ENCODE measurements around the gene SDK2.
"Not testable (repeated sequence)": the region's sequence is repeated elsewhere in the genome, so short reads cannot be mapped to it uniquely, and the experiment has no call there.

SDK2 gene

GRCh38 chr17:73482251-73482716, 162.0 kb downstream of the SDK2 start:
- DNase-seq (ENCODE audit: low spot score), result no peak

DNA sequence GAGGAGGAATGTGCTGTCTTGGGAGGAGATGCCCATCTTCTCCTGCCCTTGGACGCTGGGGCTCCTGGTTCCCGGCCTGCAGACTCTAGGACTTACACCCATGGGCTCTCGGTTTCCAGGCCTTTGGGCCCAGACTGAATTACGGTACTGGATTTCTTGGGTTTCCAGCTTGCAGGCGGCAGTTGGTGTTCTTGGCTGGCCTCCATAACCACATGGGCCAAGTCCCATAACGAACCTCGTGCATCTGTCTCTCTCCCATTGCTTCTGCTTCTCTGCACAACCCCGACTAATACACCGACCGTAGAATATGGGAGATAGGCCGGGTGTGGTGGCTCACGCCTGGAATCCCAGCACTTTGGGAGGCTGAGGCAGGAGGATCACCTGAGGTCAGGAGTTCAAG, 162.6 kb downstream of the SDK2 start:
- DNase-seq (ENCODE audit: low spot score), result no peak

GRCh38 chr17:73480740-73481139, 163.5 kb downstream of the SDK2 start:
- no peak for DNase-seq (ENCODE audit: low spot score)

DNA sequence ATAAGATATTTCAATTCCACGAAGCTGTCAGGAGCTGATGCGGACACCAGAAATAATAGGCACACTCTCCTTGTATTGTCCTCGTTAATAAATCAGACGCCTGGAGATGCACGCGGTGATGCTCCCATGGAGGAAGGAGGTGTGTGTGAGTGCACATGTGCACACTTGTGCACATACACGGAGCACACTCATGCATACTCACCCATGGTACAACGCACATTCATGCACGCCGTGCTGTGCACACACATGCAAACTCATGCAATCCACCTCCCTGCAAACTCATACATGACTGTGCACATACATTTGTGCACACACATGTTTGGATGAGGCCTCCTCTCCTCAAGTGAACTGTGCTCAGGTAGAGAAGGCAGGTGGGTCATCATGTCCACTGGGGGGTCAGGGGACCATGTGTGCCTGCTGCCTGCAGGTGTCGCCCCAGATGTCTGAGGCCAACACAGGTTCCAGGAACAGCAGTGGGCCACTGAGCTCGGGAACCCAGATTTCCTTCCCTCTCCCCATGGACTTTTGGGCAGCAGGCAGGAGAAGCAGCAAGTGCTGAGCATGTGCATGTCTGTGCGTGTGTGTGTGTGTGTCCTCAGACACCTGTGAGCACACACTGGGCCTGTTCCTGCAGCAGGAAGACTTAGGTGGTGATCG, 165.3 kb downstream of the SDK2 start:
- no peak for DNase-seq (ENCODE audit: low spot score)

GRCh38 chr17:73478334-73478733, 165.9 kb downstream of the SDK2 start:
- no peak for DNase-seq (ENCODE audit: low spot score)

DNA sequence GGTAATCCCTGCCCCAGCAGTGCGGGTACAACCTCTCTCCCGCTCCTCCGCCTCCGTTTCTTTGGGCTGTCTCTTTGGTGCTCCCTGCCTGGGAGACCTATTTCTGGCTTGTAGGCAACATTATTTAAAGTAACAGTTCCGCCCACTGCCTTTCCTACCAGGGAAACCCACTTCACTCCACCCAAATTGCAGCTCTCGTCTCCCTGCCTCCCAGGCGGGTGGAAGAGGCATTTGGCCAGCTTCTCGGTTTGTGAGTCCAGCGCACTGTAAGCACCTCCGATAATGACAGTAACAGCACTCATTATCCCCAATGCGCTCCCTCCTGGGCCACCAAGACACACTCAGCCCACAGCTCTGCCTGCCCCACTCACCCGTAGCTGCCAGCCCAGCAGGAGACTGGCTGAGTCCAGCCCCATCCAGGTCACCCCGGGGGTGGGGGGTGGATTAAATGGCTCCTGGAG, 167.3 kb downstream of the SDK2 start:
- DNase-seq (ENCODE audit: low spot score), result no peak

DNA sequence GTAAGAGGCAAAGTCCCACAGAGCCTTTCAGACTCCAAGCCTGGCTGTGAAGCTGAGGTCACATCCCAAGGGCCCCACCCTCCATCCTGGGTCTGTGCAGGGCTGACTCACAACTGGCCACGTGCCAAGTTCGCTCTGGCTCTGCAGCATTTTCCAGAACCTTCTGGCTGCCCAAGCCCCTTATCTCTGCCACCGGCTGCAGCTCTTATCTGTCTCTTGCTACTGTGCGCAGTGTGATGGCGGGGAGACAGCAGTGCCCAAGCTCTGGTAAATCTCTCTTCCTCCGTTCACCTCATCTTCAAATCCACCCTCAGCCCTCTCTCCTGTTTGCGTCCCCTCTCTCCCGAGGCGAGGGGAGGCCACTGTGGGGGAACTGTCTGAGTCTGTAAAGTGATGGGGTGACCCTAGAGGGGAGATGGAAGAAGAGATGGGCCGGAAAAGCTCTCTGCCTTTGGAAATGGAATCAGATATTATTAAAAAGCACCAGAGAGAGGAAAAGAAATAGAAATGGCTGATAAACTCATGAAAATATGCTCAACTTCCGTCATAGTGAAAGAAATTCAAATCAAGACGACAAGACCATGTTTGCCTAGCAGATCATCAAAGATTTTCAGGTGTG, 169.8 kb downstream of the SDK2 start:
- DNase-seq (ENCODE audit: low spot score), result no peak

DNA sequence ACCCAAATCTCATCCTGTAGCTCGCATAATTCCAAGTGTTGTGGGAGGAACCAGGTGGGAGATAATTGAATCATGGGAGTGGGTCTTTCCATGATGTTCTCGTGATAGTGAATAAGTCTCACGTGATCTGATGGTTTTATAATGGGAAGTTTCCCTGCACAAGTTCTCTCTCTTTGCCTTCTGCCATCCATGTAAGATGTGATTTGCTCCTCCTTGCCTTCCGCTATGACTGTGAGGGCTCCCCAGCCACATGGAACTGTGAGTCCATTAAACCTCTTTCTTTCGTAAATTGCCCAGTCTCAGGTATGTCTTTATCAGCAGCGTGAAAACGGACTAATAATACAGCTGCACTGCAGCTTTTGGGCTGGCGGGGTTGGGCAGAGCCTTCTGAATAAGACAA, 171.5 kb downstream of the SDK2 start:
- not testable (repeated sequence) for DNase-seq (ENCODE audit: low spot score)

DNA sequence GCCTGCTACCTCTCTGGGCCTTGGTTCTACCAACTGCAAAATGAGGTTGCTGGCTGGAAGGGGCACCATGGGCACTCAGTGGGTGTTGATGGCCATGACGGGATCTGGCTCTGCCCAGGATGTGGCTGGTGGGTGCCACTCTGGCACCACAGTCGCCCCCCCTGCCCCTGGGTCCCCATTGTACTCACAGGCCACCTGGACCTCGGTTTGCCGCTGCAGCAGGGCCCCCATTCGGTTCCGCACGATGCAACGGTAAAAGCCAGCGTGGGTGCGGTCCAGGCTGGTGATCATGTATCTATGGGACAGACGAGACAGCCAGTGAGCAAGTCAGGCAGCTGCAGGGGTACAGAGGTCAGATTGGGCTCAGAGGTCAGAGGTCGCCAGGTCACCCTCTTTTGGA, 172.3 kb downstream of the SDK2 start:
- DNase-seq (ENCODE audit: low spot score), result no peak

GRCh38 chr17:73470316-73470826, 173.9 kb downstream of the SDK2 start:
- DNase-seq (ENCODE audit: low spot score), result no peak

- no peak for DNase-seq (ENCODE audit: low spot score)
Observed at GRCh38 chr17:73469311-73469710, 174.9 kb downstream of the SDK2 start.

GRCh38 chr17:73468221-73468620, 176.0 kb downstream of the SDK2 start:
- no peak for DNase-seq (ENCODE audit: low spot score)

DNA sequence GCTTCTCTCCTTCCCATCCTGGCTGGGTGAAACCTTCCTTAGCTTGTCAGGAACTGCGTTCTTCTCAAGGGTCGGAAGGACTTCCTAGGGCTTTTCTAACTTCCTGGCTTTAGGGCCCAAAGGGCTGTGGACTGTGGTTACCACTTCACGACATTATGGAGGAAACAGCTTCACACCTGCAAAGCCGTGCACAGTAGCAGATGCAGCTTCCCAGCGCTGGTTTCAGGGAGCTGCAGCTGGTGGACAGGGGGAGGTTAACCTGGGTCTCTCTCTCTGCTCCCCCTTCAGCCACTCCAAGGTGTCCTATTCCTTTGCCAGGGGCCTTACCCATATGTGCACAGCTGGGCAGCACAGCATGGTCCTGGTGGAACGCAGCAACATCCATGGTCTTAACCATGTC, 176.6 kb downstream of the SDK2 start:
- DNase-seq (ENCODE audit: low spot score), result no peak

DNA sequence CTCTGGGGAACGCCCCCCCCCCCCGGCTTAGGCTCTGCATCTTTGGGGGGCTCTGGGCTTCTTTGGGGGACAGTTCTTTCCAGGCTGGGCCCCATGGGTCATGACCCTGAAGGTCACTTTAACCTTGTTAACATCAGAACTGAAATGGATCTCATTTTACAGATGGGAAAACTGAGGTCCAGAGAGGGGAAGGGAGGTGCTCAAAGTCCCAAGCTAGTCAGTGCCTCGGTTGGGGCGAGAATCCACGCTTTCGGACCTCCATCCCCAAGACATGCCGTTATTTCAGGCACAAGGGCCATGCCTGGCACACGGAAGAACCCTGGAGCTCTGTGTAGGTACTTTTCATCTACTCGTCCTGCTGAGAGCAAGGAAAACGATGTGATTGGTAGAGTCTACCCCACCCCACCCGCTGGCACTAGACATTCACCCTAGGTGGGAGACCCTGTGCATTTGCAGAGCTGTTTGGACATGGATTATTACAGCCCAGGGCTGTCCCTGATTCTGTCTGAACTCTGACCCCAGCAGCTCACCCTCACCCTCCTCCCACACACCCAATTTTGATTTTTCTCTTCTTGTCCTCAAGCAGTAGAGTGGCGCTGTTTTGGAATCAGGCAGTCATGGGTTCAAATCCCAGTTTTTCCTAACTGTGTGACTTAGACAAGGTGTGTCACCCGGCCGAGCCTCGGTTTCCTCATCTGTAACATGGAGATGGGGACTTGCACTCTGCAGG, 177.4 kb downstream of the SDK2 start:
- DNase-seq (ENCODE audit: low spot score), result no peak

- no peak for DNase-seq (ENCODE audit: low spot score)
Observed at GRCh38 chr17:73465953-73466230, 178.4 kb downstream of the SDK2 start.

DNA sequence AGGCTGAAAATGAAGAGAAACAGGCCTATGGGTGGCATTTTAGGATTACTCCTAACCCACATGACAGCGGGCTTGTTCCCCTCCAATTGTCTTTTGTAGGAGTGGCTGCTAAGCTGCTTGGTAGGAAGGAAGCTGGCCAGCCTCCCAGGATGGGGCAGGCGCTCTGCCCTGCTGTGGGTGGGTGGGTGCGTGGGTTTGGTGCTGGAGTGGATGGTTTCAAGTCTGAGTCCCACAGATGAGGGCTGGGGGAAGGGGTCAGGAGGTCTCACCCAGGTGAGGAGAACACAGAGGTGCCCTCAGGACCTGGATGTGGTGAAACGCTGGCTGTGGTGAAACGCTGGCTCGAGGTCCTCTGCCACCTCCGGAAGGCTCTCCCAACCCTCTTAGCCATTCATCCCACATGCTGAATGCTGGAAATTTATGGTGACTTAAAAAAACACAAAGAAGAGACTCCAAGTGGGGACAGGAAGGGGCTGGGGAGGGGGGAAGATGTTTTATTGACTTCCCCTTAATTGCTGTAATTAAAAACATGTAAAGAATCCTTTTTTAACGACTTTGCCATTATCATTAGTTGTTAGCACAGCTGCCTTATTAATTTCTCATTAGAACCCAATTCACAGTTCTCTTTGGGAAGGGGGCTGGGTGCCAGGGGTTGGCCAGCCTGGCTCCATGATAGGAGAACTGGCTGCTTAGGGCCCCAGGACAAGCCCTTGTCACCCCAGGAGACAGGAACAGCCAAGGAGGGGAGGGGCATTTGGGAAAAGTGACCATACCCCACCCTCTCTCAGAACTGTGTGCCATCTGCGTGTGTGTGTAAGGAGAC, 178.9 kb downstream of the SDK2 start:
- no peak for DNase-seq (ENCODE audit: low spot score)

- DNase-seq (ENCODE audit: low spot score), result no peak
Observed at GRCh38 chr17:73464447-73464846, 179.8 kb downstream of the SDK2 start.

DNA sequence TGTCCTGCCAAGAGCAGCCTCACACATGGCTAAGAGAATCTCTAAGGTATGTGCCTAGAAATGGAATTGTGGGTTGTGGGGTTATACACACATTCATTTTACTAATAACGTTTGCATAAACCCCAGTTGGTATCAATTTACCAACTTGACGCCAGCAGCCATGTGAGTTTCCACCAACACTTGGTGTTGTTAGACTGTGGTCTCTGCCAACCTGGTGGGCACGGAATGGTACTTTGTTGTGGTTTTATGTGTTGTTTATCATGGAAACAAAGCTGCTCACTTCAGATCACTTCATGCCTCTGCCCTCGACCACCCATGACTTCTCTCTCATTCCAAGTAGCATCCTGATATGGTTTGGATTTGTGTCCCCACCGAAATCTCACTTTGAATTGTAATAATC, 180.4 kb downstream of the SDK2 start:
- no peak for DNase-seq (ENCODE audit: low spot score)

GRCh38 chr17:73462823-73463222, 181.4 kb downstream of the SDK2 start:
- no peak for DNase-seq (ENCODE audit: low spot score)

- DNase-seq (ENCODE audit: low spot score), result no peak
Observed at GRCh38 chr17:73459980-73460379, 184.3 kb downstream of the SDK2 start.

DNA sequence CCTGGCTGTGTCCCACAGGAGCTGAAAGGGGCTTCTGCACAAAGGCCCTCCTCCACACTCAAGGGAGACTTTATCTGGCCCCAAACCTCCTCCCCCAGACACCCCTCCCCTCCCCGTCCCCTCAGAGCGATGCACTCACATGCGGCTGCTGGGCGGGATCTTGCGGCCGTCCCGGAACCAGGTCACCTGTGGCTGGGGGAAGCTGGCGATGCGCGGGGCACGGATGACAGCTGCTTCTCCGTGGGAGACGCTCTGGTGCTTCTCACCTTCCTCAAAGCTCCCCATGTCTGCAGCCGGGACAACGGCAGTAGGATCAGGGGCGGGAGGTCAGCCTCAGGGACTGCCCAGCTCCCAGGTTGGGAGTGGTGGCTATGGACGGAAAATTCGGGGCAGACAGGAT, 188.5 kb downstream of the SDK2 start:
- no peak for DNase-seq (ENCODE audit: low spot score)

GRCh38 chr17:73455050-73455687, 189.1 kb downstream of the SDK2 start:
- no peak for DNase-seq (ENCODE audit: low spot score)

Measured in germinal center (tissue), 1 donor.